ENCODE measurements around the gene GLTP.

GRCh38 chr12:109830718-109831117, 49.6 kb downstream of the GLTP start:
- TF ChIP-seq CTCF (IDR thresholded peaks at IDR 0.05; ENCODE audit: insufficient read depth, low read depth, low read length) (no peak), EZH2 (IDR thresholded peaks at IDR 0.05; ENCODE audit: insufficient read depth, low read length) (no peak)
